GM10266 (cell line): Measurements from ENCODE around the gene TMEM117.
"Not testable (repeated sequence)": the region's sequence is repeated elsewhere in the genome, so short reads cannot be mapped to it uniquely, and the experiment has no call there.

Experiments used
- DNase-seq: peaks from one replicate; pipeline ENCODE4 v3.0.0; 2012; ENCODE audit errors: extremely low spot score
- TF ChIP-seq, protein P1 (sequence below): IDR thresholded peaks from 2 replicates; pipeline ENCODE4 v1.5.1; 2012; ENCODE audit warnings: mild to moderate bottlenecking, low read depth; ENCODE audit not compliant: control insufficient read depth, insufficient read depth; ENCODE audit errors: missing control alignments

Gene TMEM117

DNA sequence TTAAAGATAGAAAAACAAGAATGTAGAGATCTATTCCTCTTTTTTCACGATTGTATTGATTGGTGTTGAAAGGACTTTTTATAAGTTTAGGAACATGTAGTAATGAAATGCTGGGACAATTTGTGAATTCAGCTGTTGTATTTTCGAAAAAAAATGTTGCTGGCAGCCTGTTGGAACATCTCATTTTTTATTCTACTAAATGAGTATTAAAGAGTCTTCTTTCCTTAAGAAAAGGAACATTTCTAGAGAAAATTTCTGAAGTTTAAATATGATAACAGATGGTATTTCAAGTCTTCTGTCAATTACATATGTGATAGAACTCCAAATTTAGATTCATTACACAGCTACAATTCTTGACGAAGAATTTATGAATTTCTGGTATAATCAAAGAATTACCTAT lies 189.6 kb downstream of the TMEM117 start:
- TF ChIP-seq, protein P1, sequence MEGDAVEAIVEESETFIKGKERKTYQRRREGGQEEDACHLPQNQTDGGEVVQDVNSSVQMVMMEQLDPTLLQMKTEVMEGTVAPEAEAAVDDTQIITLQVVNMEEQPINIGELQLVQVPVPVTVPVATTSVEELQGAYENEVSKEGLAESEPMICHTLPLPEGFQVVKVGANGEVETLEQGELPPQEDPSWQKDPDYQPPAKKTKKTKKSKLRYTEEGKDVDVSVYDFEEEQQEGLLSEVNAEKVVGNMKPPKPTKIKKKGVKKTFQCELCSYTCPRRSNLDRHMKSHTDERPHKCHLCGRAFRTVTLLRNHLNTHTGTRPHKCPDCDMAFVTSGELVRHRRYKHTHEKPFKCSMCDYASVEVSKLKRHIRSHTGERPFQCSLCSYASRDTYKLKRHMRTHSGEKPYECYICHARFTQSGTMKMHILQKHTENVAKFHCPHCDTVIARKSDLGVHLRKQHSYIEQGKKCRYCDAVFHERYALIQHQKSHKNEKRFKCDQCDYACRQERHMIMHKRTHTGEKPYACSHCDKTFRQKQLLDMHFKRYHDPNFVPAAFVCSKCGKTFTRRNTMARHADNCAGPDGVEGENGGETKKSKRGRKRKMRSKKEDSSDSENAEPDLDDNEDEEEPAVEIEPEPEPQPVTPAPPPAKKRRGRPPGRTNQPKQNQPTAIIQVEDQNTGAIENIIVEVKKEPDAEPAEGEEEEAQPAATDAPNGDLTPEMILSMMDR = no peak
- no peak for DNase-seq

DNA sequence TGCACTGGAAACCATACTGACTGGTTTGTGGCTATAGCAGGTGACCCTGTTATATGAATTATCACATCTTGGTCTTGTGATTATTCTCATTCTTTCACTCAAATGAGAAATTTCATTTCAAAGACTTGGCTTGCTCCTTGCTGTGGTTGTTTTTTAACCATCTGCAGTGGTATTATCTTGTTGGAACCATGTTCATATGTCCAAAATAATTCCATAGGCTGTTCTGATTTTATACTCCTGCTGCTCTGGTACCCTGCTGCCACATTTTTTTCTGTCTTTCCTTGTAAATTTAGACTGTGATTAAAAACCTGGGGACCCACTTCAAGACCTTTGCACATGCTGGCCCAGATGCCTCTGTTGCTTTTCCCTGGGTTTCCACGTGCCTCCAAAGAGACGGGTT lies 190.2 kb downstream of the TMEM117 start:
- DNase-seq = no peak
- TF ChIP-seq, protein P1 = no peak

DNA sequence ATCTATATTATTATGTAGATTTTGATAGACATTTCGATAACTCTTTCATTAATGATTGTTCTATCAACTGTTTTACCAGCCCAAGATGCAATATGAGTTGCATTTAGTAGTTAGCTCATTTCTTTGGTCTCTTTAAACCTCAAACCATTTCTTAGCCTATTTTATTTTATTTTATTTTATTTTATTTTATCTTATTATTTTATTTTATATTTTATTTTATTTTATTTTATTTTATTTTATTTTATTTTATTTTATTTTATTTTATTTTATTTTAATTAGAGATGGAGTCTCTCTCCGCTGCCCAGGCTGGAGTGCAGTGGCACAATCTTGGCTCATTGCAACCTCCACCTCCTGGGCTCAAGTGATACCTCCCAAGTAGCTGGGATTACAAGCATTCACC lies 191.0 kb downstream of the TMEM117 start:
- DNase-seq = not testable (repeated sequence)

DNA sequence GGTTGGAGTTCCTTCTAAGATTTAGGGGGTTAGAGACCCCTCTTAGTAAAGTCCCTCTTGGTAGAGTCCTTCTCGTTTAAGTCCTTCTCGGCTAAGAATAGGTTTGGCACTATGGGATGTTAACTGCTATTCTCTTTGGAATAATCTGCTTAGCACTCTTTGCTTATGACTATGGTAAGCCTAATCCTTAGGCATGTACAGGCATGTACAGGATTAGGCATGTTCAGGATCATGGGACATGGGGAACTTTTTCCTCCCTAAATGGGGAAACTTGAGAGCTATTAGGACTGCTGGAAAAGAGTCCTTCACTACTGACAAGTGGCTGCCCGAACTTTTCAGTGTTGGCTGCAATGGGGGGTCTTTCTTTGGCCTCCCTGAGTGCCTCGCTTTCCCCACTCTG lies 193.3 kb downstream of the TMEM117 start:
- TF ChIP-seq, protein P1 = no peak

DNA sequence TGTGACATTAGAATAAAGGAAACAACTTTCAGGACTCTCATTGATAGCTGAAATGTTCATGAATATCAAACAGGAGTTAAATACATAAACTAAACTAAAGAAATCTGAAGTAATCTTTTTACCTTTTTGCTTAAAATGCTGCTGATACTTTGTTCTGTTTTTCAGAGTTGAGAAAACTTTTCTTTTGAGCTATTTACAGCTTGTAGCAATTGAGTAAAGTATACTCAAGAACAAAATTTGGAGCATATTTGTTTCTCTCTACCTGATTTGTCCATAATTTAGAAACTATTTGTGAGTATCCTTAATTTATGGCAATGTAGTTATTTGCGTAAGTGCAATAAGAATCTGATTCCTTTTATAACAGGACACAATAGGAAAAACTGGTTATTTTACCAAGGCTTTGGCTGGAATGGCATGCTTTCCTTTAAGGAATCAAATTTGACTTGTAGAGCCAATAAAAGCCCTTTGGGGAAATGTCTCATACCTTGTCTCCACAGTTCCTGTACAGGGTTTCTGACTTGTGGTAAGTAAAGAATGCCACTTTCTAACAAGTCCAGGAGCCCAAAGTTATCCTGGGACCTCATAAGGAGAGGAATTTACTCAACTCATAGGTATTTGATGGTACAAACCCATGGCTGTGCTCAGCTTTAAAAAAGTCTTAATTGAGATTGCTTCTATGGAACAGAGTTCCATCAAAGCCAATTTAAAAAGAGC lies 195.7 kb downstream of the TMEM117 start:
- TF ChIP-seq, protein P1 = no peak
- DNase-seq = no peak

More for the DNA sequence above, 193.3 kb downstream of the TMEM117 start:
- DNase-seq = no peak

DNA sequence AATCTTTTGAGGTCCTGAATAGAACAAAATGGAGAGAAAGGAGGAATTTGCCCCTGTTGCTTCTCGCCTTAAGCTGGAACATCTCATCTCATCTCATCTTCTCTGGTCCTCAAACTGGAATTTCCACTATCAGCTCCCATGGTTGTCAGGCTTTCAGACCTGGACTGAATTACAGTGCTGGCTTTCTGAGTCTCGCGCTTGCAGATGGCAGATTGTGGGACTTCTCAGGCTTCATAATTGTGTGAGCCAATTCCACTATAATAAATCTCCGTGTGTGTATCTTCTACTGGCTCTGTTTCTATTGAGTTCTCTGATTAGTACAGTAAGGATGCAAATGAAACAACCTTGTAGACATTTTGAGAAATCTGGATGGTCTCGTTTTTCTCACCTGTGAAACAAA lies 199.0 kb downstream of the TMEM117 start:
- TF ChIP-seq, protein P1 = no peak
- no peak for DNase-seq

DNA sequence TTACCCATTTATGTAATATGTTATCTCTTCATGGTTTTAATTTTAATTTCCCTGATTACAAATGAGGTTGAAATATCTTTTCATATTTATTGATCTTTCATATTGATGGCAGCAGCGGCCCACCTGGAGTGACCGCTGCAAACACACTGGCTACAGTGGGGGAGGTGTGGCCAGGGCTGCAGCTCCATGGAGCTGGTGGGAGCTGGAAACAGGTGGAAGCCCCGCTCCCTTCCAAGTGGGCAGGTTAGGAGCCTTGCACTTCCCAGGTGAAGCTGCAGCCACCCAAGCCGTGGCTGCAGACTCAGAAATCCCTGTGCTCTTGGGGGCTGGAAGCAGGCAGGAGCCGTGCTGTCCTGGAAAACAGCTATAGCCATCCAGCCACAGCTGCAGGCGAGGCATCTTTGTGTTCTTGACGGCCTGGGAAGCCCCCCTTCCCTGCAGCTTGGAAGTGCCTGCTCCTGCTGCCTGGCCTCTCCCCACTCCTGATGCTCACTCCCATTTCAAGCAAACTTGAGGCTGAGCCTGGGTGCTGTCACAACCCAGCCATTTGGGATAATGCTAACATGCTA lies 201.1 kb downstream of the TMEM117 start:
- TF ChIP-seq, protein P1 = no peak
- DNase-seq = no peak
